Cardiac muscle cell (in vitro differentiated cells and primary cell): ENCODE data around the gene SAXO1. TPM values are rescaled to one million over a fixed set of nuclear protein-coding genes. Genes with fewer than 3 reads are reported as not detected.

Experiments
- DNase-seq, 2 donors: peaks; one replicate each; pipeline versions ENCODE4 v3.0.0 to v3.0.0-alpha.2; 2010 to 2017; ENCODE audit warnings: low read depth in 1 of 2, low spot score in 1 of 2
- H3K27ac ChIP-seq: fragments of 200-600 bp; sonication (generic); 2 replicates; pipeline ENCODE4 v1.5.1; 2016
- H3K27me3 ChIP-seq: fragments of 200-600 bp; sonication (generic); 2 replicates; pipeline ENCODE4 v1.6.0; 2016; ENCODE audit warnings: control low read depth
- H3K36me3 ChIP-seq: fragments of 200-600 bp; sonication (generic); 2 replicates; pipeline ENCODE4 v1.5.1; 2016; ENCODE audit warnings: control low read depth
- H3K4me1 ChIP-seq: fragments of 200-600 bp; sonication (generic); 2 replicates; pipeline ENCODE4 v1.8.1; 2017; ENCODE audit warnings: low read depth, mild to moderate bottlenecking, mixed run types
- H3K4me3 ChIP-seq: fragments of 200-600 bp; sonication (generic); 2 replicates; pipeline ENCODE4 v1.5.1; 2016; ENCODE audit warnings: mild to moderate bottlenecking
- H3K9me3 ChIP-seq: fragments of 200-600 bp; sonication (generic); 2 replicates; pipeline ENCODE4 v1.5.1; 2017; ENCODE audit warnings: low read depth, mild to moderate bottlenecking, control low read depth
- CTCF ChIP-seq: IDR thresholded peaks from 2 replicates; pipeline ENCODE4 v1.5.1; 2012; ENCODE audit warnings: low read depth, mild to moderate bottlenecking, low read length
- polyA plus RNA-seq: library from polyadenylated mRNA; unstranded; fragments of >200 nt; fragmentation: Nextera tagmentation; extraction: Ambion mirVana; gene quantifications from 2 replicates; pipeline ENCODE4 v1.2.1, GENCODE V29; 2016
- total RNA-seq: library from RNA; depleted of rRNA; stranded (reverse); fragments of >200 nt; gene quantifications from 2 replicates; pipeline ENCODE4 v1.2.3, GENCODE V29; 2016

Gene SAXO1
- total and polyA plus RNA-seq, 2 experiments from 2014 or later, result 0.06 to 0.24 TPM

GRCh38 chr9:19020886-19021455 is 12.0 kb downstream of the SAXO1 start:
- no peak overlapping the region for H3K27ac ChIP-seq
- no peak for TF ChIP-seq CTCF
- H3K9me3 ChIP-seq, result no peaks in the 10 kb centered on the region
- no peaks in the 10 kb centered on the region for H3K4me1 ChIP-seq
- no peak overlapping the region for H3K4me3 ChIP-seq
- DNase-seq, result no peak
- no peaks in the 10 kb centered on the region for H3K27me3 ChIP-seq
- H3K36me3 ChIP-seq, result no peaks in the 10 kb centered on the region

GRCh38 chr9:19018201-19018600 is 14.8 kb downstream of the SAXO1 start:
- TF ChIP-seq CTCF, result no peak
- H3K9me3 ChIP-seq, result no peaks in the 10 kb centered on the region
- H3K27me3 ChIP-seq, result no peaks in the 10 kb centered on the region
- H3K4me3 ChIP-seq, result no peak overlapping the region
- H3K4me1 ChIP-seq, result no peaks in the 10 kb centered on the region
- H3K36me3 ChIP-seq, result no peaks in the 10 kb centered on the region
- H3K27ac ChIP-seq, result no peak overlapping the region
- DNase-seq, result peak in 1 of 2 donors; percentile 4

GRCh38 chr9:19009391-19009965 is 23.5 kb downstream of the SAXO1 start:
- H3K27ac ChIP-seq, result no peak overlapping the region
- H3K4me3 ChIP-seq, result no peak overlapping the region
- no peaks in the 10 kb centered on the region for H3K27me3 ChIP-seq
- no peak for DNase-seq
- TF ChIP-seq CTCF, result no peak
- no peaks in the 10 kb centered on the region for H3K9me3 ChIP-seq
- H3K4me1 ChIP-seq, result no peaks in the 10 kb centered on the region
- H3K36me3 ChIP-seq, result no peaks in the 10 kb centered on the region

- no peaks in the 10 kb centered on the region for H3K27me3 ChIP-seq
Observed at GRCh38 chr9:19000133-19000532, 32.9 kb downstream of the SAXO1 start.

GRCh38 chr9:18999173-18999785 is 33.7 kb downstream of the SAXO1 start:
- no peaks in the 10 kb centered on the region for H3K9me3 ChIP-seq
- no peak for TF ChIP-seq CTCF
- no peaks in the 10 kb centered on the region for H3K4me1 ChIP-seq
- no peaks in the 10 kb centered on the region for H3K27me3 ChIP-seq
- H3K4me3 ChIP-seq, result no peak overlapping the region
- DNase-seq, result no peak
- no peaks in the 10 kb centered on the region for H3K36me3 ChIP-seq
- H3K27ac ChIP-seq, result no peak overlapping the region

More at GRCh38 chr9:19000133-19000532, 32.9 kb downstream of the SAXO1 start:
- no peak overlapping the region for H3K4me3 ChIP-seq
- no peaks in the 10 kb centered on the region for H3K36me3 ChIP-seq
- DNase-seq, result no peak
- H3K4me1 ChIP-seq, result no peaks in the 10 kb centered on the region
- no peak for TF ChIP-seq CTCF
- H3K9me3 ChIP-seq, result no peaks in the 10 kb centered on the region
- H3K27ac ChIP-seq, result no peak overlapping the region
